GM10266 (cell line): ENCODE data around the gene SLC6A8.

Source experiments
- DNase-seq: peaks from one replicate; pipeline ENCODE4 v3.0.0; 2012; ENCODE audit errors: extremely low spot score
- CTCF ChIP-seq: IDR thresholded peaks from 2 replicates; pipeline ENCODE4 v1.5.1; 2012; ENCODE audit warnings: mild to moderate bottlenecking, low read depth; ENCODE audit not compliant: control insufficient read depth, insufficient read depth; ENCODE audit errors: missing control alignments

The SLC6A8 gene

GRCh38 chrX:153649915-153650782 is 37.6 kb upstream of the SLC6A8 start:
- no peak for DNase-seq
- TF ChIP-seq CTCF, result no peak

GRCh38 chrX:153650959-153651358 is 36.8 kb upstream of the SLC6A8 start:
- TF ChIP-seq CTCF, result no peak
- DNase-seq, result no peak

GRCh38 chrX:153651540-153652079 is 36.1 kb upstream of the SLC6A8 start:
- no peak for DNase-seq

GRCh38 chrX:153653556-153653955 is 34.2 kb upstream of the SLC6A8 start:
- no peak for TF ChIP-seq CTCF
- no peak for DNase-seq

More at GRCh38 chrX:153651540-153652079, 36.1 kb upstream of the SLC6A8 start:
- peak; percentile 20 for TF ChIP-seq CTCF

GRCh38 chrX:153657161-153657560 is 30.6 kb upstream of the SLC6A8 start:
- DNase-seq, result no peak
- no peak for TF ChIP-seq CTCF

GRCh38 chrX:153659268-153659667 is 28.5 kb upstream of the SLC6A8 start:
- DNase-seq, result no peak
- no peak for TF ChIP-seq CTCF

GRCh38 chrX:153662266-153662665 is 25.5 kb upstream of the SLC6A8 start:
- peak; percentile 47 for TF ChIP-seq CTCF
- DNase-seq, result no peak
